Activated CD4-positive, alpha-beta T cell treated with anti-CD3 and anti-CD28 coated beads, Interleukin-2, amount 50 U/mL, for 1 hour (primary cell): ENCODE measurements around the gene PTPRH.
"Not testable (repeated sequence)": the region's sequence is repeated elsewhere in the genome, so short reads cannot be mapped to it uniquely, and the experiment has no call there.

ENCODE experiments used
- DNase-seq: peaks from one replicate; pipeline ENCODE4 v3.0.0-alpha.2; 2020

The PTPRH gene

GRCh38 chr19:55156202-55157063 is 52.9 kb downstream of the PTPRH start:
- peak; percentile 32 for DNase-seq

- DNase-seq, result not testable (repeated sequence)
These were observed 53.5 kb downstream of the PTPRH start for GRCh38 chr19:55155784-55156183.

- no peak for DNase-seq
These were observed 55.5 kb downstream of the PTPRH start for GRCh38 chr19:55153652-55154264.

GRCh38 chr19:55152017-55152416 is 57.3 kb downstream of the PTPRH start:
- DNase-seq, result no peak

- DNase-seq, result no peak
These were observed 60.0 kb downstream of the PTPRH start, which contains the start of gene TNNT1 for GRCh38 chr19:55149078-55150003. Gene TNNT1, minus strand, starts transcription at chr19:55149206. Its CDS starts 2,049 bp downstream, at chr19:55147157.

- no peak for DNase-seq
These were observed 61.6 kb downstream of the PTPRH start for GRCh38 chr19:55147545-55148251.

- DNase-seq, result no peak
These were observed 62.5 kb downstream of the PTPRH start for GRCh38 chr19:55146705-55147273.

- no peak for DNase-seq
These were observed 63.1 kb downstream of the PTPRH start for GRCh38 chr19:55146078-55146704.

- DNase-seq, result no peak
These were observed 64.1 kb downstream of the PTPRH start for GRCh38 chr19:55145232-55145631.

GRCh38 chr19:55141696-55142095 is 67.6 kb downstream of the PTPRH start:
- DNase-seq, result no peak

GRCh38 chr19:55137915-55138314 is 71.4 kb downstream of the PTPRH start:
- DNase-seq, result no peak

GRCh38 chr19:55136399-55137102 is 72.8 kb downstream of the PTPRH start:
- no peak for DNase-seq

GRCh38 chr19:55134736-55135135 is 74.6 kb downstream of the PTPRH start:
- DNase-seq, result no peak

GRCh38 chr19:55133639-55134444 is 75.5 kb downstream of the PTPRH start:
- DNase-seq, result no peak

- no peak for DNase-seq
These were observed 76.7 kb downstream of the PTPRH start for GRCh38 chr19:55132453-55133129.

- no peak for DNase-seq
These were observed 77.9 kb downstream of the PTPRH start for GRCh38 chr19:55131421-55131820.
